RKO (cell line): ENCODE data around the gene ZIC2.
A peak's percentile ranks its signal among the peaks of the same experiment; 100 is the strongest.

Source experiments
- DNase-seq: peaks from one replicate; pipeline ENCODE4 v3.0.0-alpha.2; 2016; ENCODE audit warnings: low spot score

ZIC2 gene

GRCh38 chr13:99959540-99960230 lies 21.9 kb upstream of the ZIC2 start:
- no peak for DNase-seq

GRCh38 chr13:99960663-99961311 lies 20.8 kb upstream of the ZIC2 start:
- no peak for DNase-seq

- no peak for DNase-seq
Observed at GRCh38 chr13:99961636-99962035, 19.9 kb upstream of the ZIC2 start.

- no peak for DNase-seq
Observed at GRCh38 chr13:99962242-99962641, 19.3 kb upstream of the ZIC2 start.

GRCh38 chr13:99963816-99964339 lies 17.7 kb upstream of the ZIC2 start:
- no peak for DNase-seq

- DNase-seq, result no peak
Observed at GRCh38 chr13:99965329-99966000, 16.1 kb upstream of the ZIC2 start.

GRCh38 chr13:99966064-99966805 lies 15.3 kb upstream of the ZIC2 start:
- DNase-seq, result no peak

- no peak for DNase-seq
Observed at GRCh38 chr13:99967498-99967868, 14.1 kb upstream of the ZIC2 start.

- peak; percentile 41 for DNase-seq
Observed at GRCh38 chr13:99967869-99968520, 13.6 kb upstream of the ZIC2 start.

- peak; percentile 18 for DNase-seq
Observed at GRCh38 chr13:99968521-99969452, 12.8 kb upstream of the ZIC2 start.

- DNase-seq, result no peak
Observed at GRCh38 chr13:99969453-99969918, 12.1 kb upstream of the ZIC2 start.

GRCh38 chr13:99969919-99970650 lies 11.5 kb upstream of the ZIC2 start:
- DNase-seq, result peak; percentile 72

GRCh38 chr13:99970651-99971575 lies 10.7 kb upstream of the ZIC2 start:
- peak; percentile 32 for DNase-seq

GRCh38 chr13:99971576-99972189 lies 9.9 kb upstream of the ZIC2 start, which contains the start of gene ZIC5:
Gene ZIC5 (minus strand): TSS chr13:99971767. CDS start chr13:99971603, 164 bp downstream.
- no peak for DNase-seq

- no peak for DNase-seq
Observed at GRCh38 chr13:99972190-99972731, 9.3 kb upstream of the ZIC2 start.

- no peak for DNase-seq
Observed at GRCh38 chr13:99973163-99973807, 8.3 kb upstream of the ZIC2 start.

GRCh38 chr13:99973808-99974185 lies 7.8 kb upstream of the ZIC2 start:
- DNase-seq, result no peak
